ENCODE data around the gene SSH2.
A peak's percentile ranks its signal among the peaks of the same experiment; 100 is the strongest.

Gene SSH2

GRCh38 chr17:29624586-29624985 is 305.4 kb downstream of the SSH2 start:
- no peak for DNase-seq (ENCODE audit: low read depth)

- no peak for DNase-seq (ENCODE audit: low read depth)
These were observed 306.8 kb downstream of the SSH2 start for GRCh38 chr17:29623283-29623647.

GRCh38 chr17:29622337-29623282 is 307.4 kb downstream of the SSH2 start, which contains the start of gene CORO6:
CORO6 (minus strand) TSS chr17:29622912; CDS start chr17:29621421, 1,491 bp downstream.
- peak; percentile 49 for DNase-seq (ENCODE audit: low read depth)

- no peak for DNase-seq (ENCODE audit: low read depth)
These were observed 308.3 kb downstream of the SSH2 start for GRCh38 chr17:29621751-29622194.

GRCh38 chr17:29620779-29621500 is 309.1 kb downstream of the SSH2 start:
- no peak for DNase-seq (ENCODE audit: low read depth)

DNA sequence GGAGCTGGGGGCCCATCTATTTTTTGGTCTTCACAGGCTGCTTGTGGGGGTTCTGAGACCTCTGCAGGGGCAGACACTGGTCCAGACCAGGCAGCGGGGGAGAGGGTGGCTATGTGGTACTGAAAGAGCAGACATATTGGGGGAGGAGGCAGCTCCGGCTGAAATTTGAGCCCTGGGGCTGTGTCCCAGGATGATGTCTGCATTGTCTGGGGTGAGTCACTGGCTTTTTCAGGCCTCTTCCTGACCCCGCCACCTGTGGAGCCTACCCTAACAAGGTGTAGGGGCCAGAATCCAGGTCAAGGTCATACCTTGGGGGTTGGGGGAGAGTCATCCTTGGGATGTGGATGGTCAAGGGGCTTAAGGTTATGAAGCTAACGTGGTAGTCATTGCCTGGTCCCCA is 309.8 kb downstream of the SSH2 start:
- no peak for DNase-seq (ENCODE audit: low read depth)

DNA sequence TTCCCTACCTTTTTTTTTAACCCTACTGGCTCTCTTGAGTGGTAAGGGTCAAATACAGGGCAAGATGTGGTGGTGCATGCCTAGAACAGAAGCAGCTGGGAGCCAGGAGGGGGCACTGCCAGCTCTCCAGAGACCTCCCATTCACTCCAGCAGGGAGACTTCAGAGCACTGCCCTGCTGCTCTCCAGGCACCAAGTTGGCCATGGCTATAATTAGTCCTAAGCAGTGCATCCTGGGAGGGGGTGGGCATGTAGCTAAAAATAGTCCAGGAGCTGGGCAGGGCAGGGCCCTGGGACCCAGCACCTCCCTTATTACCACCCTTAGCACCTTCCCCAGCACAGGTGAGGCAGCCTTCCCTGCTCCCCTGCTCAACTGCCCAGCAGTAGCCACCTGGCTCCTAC is 310.8 kb downstream of the SSH2 start:
- DNase-seq (ENCODE audit: low read depth): no peak

- DNase-seq (ENCODE audit: low read depth): no peak
These were observed 311.6 kb downstream of the SSH2 start for GRCh38 chr17:29618272-29619065.

DNA sequence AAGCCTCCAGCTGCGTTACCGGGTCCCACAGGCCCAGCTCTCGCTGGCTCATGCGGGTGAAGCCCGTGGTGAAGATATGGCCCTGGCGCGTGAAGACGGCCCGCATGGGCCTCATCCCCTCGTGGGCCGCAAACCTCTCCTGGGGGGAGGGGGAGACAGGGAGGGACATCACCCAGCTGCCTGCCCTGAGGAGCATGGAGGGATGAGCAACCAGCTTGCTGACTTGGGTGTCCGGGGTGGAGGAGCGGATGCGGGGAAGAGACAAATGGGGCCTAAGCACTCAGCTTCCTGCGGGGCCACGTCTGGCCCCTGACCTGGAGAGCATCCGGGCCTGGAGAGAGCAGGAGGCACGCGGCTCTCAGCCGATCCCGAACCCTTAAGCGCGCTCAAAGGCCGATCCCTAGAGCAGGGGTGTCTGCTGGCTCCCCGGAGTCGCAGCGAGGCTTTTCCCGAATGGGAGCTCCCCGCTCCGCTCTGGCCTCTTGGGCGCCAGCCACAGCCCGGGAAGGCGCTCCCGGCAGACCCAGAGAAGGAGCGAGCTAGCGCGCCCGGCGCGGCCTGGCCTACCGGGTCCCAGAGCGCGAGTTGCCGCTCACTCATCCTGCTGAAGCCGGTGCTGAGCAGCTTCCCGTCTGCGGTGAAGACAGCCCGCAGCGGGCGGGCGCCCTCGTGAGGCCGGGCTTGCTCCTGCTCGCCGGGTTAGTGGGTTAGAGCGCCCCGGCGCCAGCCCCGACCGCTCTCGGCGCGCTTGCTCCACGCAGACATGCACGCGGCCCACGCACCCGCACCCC is 312.4 kb downstream of the SSH2 start:
- DNase-seq (ENCODE audit: low read depth): peak; percentile 78

- DNase-seq (ENCODE audit: low read depth): peak; percentile 82
These were observed 312.9 kb downstream of the SSH2 start for GRCh38 chr17:29617125-29617480.

DNA sequence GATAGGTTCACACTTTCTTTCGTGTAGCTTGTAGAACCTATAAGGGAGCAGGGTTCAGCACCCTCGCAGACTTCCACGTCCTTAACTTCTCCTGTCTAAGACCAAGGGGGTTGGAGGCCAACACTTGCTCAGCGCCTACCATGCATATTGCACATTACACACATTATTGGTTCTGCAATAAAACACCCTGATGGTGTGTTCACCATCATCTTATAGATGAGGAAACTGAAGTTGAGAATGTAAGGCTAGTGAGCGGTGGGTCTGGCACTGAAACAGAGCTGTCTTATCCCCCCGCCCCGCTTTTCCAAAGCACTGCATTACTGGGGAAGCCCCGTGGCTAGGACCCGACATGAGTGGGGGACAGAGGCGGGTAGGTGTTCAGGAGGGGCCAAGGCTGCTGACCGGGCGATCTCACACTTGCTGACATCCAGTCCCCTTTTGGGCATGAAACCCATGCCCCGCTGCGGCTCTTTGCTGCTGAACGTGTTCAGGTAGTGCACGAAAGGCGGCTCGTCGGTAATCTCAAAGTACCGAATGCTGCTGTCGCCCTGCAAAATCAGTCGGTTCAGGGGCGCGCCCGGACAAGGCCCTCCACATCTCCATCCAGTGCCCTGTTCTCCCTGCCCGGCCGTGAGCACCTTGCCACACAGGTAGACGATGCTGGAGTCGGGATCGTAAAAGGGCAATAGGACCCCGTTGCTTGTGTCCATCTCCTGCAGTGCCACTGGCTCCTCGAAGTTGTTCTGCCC is 313.6 kb downstream of the SSH2 start:
- no peak for DNase-seq (ENCODE audit: low read depth)

- peak; percentile 76 for DNase-seq (ENCODE audit: low read depth)
These were observed 314.3 kb downstream of the SSH2 start for GRCh38 chr17:29615492-29616299.

DNA sequence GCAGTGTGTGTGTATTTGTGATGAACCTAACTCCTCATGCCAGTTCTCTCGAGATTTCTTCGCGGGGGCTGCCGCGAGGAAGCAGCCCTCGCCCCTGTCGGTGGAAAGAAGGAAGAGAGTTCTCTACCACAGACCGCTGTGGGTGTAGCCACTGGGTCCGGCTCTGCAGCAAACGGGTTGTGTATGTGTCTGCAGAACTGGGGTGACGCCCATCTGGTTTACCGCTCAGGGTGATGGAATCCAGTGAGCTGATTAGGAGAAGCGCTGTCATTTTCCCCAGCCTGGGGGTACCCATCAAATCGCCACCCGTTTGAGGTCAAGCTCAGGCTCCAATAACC is 315.0 kb downstream of the SSH2 start:
- peak; percentile 65 for DNase-seq (ENCODE audit: low read depth)

GRCh38 chr17:29614349-29615047 is 315.5 kb downstream of the SSH2 start:
- no peak for DNase-seq (ENCODE audit: low read depth)

DNA sequence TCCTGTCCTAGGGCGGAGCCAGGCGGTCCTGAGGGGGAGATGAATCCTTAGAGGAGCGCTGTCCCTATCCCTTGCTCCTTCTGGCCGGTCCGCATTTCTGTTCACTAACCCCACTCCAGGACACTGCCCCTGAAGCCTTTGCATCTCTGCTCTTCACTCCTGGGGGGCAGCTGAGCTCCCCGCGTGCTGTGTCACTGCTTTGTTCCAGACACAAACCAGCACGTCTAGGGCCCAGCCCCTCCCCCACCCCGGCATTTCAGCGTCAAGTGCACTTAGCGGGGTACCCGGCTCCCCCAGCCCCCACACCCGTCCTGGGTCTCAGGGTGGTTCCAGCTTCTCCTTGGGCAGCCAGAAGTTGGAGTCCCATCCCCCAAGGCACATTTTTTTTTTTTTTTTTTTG is 316.2 kb downstream of the SSH2 start:
- DNase-seq (ENCODE audit: low read depth): no peak

GRCh38 chr17:29613352-29613837 is 316.6 kb downstream of the SSH2 start:
- peak; percentile 83 for DNase-seq (ENCODE audit: low read depth)

DNA sequence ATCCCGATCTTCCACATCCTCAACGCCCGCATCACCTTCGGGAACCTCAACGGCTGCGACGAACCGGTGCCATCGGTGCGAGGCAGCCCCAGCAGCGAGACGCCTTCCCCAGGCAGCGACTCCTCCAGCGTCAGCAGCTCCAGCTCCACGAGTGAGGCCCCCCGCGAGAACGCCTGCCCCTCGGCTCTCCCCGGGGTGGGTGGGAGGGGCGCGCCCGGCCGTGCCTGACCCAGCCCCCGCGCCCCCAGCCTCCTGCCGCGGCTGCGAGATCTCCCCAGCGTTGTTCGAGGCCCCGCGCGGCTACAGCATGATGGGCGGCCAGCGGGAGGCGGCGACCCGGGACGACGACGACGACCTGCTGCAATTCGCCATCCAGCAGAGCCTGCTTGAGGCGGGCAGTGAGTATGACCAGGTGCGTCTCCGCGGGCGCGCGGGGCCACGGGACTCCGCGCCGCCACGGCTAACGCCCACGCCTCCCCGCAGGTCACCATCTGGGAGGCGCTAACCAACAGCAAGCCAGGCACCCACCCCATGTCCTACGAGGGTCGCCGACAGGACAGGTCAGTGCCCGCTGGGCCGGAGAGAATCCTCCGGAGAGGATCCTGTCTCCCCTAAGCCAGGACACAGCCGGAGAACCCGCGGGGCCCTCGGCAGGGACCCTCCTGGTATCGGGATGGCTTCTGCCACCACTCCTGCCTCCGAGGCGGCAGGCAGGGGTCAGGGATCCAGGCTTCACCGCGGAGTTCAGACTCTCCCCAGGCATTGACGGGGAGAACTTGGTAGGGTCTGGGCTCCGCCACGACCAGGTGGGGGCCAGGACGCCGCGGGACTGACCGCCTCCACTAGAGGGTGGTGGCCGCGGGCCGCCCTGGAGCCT is 317.4 kb downstream of the SSH2 start:
- no peak for DNase-seq (ENCODE audit: low read depth)

- no peak for DNase-seq (ENCODE audit: low read depth)
These were observed 318.0 kb downstream of the SSH2 start for GRCh38 chr17:29612094-29612403.

Data from T-helper 22 cell (primary cell).